PC-9 (cell line): Measurements from ENCODE around the gene GMDS. TPM values are rescaled to one million over a fixed set of nuclear protein-coding genes. Genes with fewer than 3 reads are reported as not detected.

Source experiments
- BruUV-seq: library from RNA; stranded (reverse); fragments of 400-500 nt; replicated peaks from 2 replicates; lab custom pipeline; 2021; lab: Mats Ljungman, UMichigan
- CTCF ChIA-PET: fragments of 300-600 bp; sonication (Branson Sonifier 250); formaldehyde crosslinking; loops from one replicate; lab custom pipeline; 2022; ENCODE audit warnings: antibody characterized with exemption; lab: Charles Lee
- POLR2A ChIA-PET: fragments of 300-600 bp; sonication (Branson Sonifier 250); formaldehyde crosslinking; loops from one replicate; lab custom pipeline; 2022; ENCODE audit warnings: antibody characterized with exemption; ENCODE audit not compliant: unreplicated experiment; lab: Charles Lee
- DNase-seq, 2 experiments: peaks; one replicate each; pipeline versions ENCODE4 v3.0.0 to v3.0.0-alpha.2; 2015 to 2022; ENCODE audit warnings: mixed read lengths in 1 of 2
- H2AFZ ChIP-seq: fragments of 200-600 bp; sonication (generic); 2 replicates; pipeline ENCODE4 v1.8.1; 2017; ENCODE audit warnings: antibody characterized with exemption
- H3F3A ChIP-seq: fragments of 200-600 bp; sonication (generic); 2 replicates; pipeline ENCODE4 v1.8.1; 2017; ENCODE audit warnings: antibody characterized with exemption, mild to moderate bottlenecking, low read depth; ENCODE audit not compliant: insufficient read depth
- H3K27ac ChIP-seq: fragments of 200-600 bp; sonication (generic); 2 replicates; pipeline ENCODE4 v1.6.1; 2016; ENCODE audit warnings: mixed run types
- H3K27me3 ChIP-seq: fragments of 200-600 bp; sonication (generic); 2 replicates; pipeline ENCODE4 v1.6.1; 2016; ENCODE audit warnings: low read depth, mixed run types; ENCODE audit not compliant: insufficient read depth
- H3K36me3 ChIP-seq: fragments of 200-600 bp; sonication (generic); 2 replicates; pipeline ENCODE4 v1.6.1; 2016; ENCODE audit warnings: low read depth, mixed run types
- H3K4me1 ChIP-seq: fragments of 200-600 bp; sonication (generic); replicated peaks from 2 replicates; pipeline ENCODE4 v1.6.1; 2016; ENCODE audit warnings: mixed run types; ENCODE audit not compliant: insufficient read depth
- H3K4me2 ChIP-seq: fragments of 200-600 bp; sonication (generic); 2 replicates; pipeline ENCODE4 v1.6.1; 2017; ENCODE audit warnings: mixed run types
- H3K4me3 ChIP-seq: fragments of 200-600 bp; sonication (generic); 2 replicates; pipeline ENCODE4 v1.6.1; 2016; ENCODE audit warnings: mixed run types
- H3K79me2 ChIP-seq: fragments of 200-600 bp; sonication (generic); 2 replicates; pipeline ENCODE4 v1.6.1; 2017; ENCODE audit warnings: low read depth, mixed run types
- H3K9me2 ChIP-seq: fragments of 200-600 bp; sonication (generic); 2 replicates; pipeline ENCODE4 v1.8.1; 2017; ENCODE audit warnings: mild to moderate bottlenecking; ENCODE audit not compliant: insufficient read depth
- H3K9me3 ChIP-seq: fragments of 200-600 bp; sonication (generic); 2 replicates; pipeline ENCODE4 v1.8.1; 2016; ENCODE audit warnings: low read depth; ENCODE audit not compliant: insufficient read depth
- H4K20me1 ChIP-seq: fragments of 200-600 bp; sonication (generic); 2 replicates; pipeline ENCODE4 v1.8.1; 2017; ENCODE audit not compliant: insufficient read depth
- CTCF ChIP-seq: fragments of 200-600 bp; sonication (generic); conservative IDR thresholded peaks from 2 replicates; pipeline ENCODE4 v1.6.1; 2017; ENCODE audit warnings: mixed run types, antibody characterized with exemption, mild to moderate bottlenecking, moderate library complexity
- EZH2 ChIP-seq: fragments of 200-600 bp; sonication (generic); IDR thresholded peaks from 2 replicates; pipeline ENCODE4 v1.8.0; 2017; ENCODE audit warnings: antibody characterized with exemption, low read depth
- intact Hi-C: fragments of 100-400 bp; cut with micrococcal nuclease; formaldehyde crosslinking; loops from one replicate; pipeline ENCODE4 v1.10.0; 2022; ENCODE audit not compliant: unreplicated experiment
- total RNA-seq: library from RNA; stranded (reverse); gene quantifications from 2 replicates; pipeline ENCODE4 v1.2.3, GENCODE V29; 2021

GMDS gene
- total RNA-seq, 1 experiment from 2014 or later = 30.1 TPM

GRCh38 chr6:1575210-1576041 is 670.0 kb downstream of the GMDS start:
- intact Hi-C loops = no loop called here
- H3K4me3 ChIP-seq = no peak overlapping the region
- H3K36me3 ChIP-seq = no peaks in the 10 kb centered on the region

GRCh38 chr6:1574890-1575209 is 670.6 kb downstream of the GMDS start:
- H3K4me2 ChIP-seq = no peak overlapping the region
- no peak overlapping the region for H2AFZ ChIP-seq
- TF ChIP-seq EZH2 (no peak), CTCF (no peak)
- no peak overlapping the region for H3K27ac ChIP-seq
- intact Hi-C loops = no loop called here
- no TSS peak for BruUV-seq
- H3K79me2 ChIP-seq = no peaks in the 10 kb centered on the region
- ChIA-PET CTCF (no interaction called here), POLR2A (no interaction called here)
- DNase-seq = no peak
- H3K9me3 ChIP-seq = no peaks in the 10 kb centered on the region
- no peaks in the 10 kb centered on the region for H3K36me3 ChIP-seq
- H3K9me2 ChIP-seq = no peaks in the 10 kb centered on the region
- H3K27me3 ChIP-seq = 0 out of 2 replicates have a peak, but pooled peaks cover 4% of the 10 kb centered on the region
- H3K4me1 ChIP-seq = no peaks in the 10 kb centered on the region
- no peak overlapping the region for H3K4me3 ChIP-seq
- H3F3A ChIP-seq = no peaks in the 10 kb centered on the region
- H4K20me1 ChIP-seq = no peaks in the 10 kb centered on the region

More at GRCh38 chr6:1575210-1576041, 670.0 kb downstream of the GMDS start:
- TF ChIP-seq EZH2 (no peak), CTCF (no peak)
- no peaks in the 10 kb centered on the region for H3K79me2 ChIP-seq
- H3K9me3 ChIP-seq = no peaks in the 10 kb centered on the region
- H3K4me1 ChIP-seq = no peaks in the 10 kb centered on the region
- H3K4me2 ChIP-seq = no peak overlapping the region
- DNase-seq = no peak
- no peak overlapping the region for H2AFZ ChIP-seq
- POLR2A ChIA-PET = no interaction called here
- no peaks in the 10 kb centered on the region for H3F3A ChIP-seq
- CTCF ChIA-PET = no interaction called here
- no peaks in the 10 kb centered on the region for H3K9me2 ChIP-seq
- BruUV-seq = no TSS peak
- H3K27me3 ChIP-seq = 0 out of 2 replicates have a peak, but pooled peaks cover 4% of the 10 kb centered on the region
- no peak overlapping the region for H3K27ac ChIP-seq
- H4K20me1 ChIP-seq = no peaks in the 10 kb centered on the region

GRCh38 chr6:1574083-1574761 is 671.2 kb downstream of the GMDS start:
- no peak for TF ChIP-seq CTCF
- no peak for TF ChIP-seq EZH2
- ChIA-PET CTCF (no interaction called here), POLR2A (no interaction called here)
- no peaks in the 10 kb centered on the region for H3K36me3 ChIP-seq
- H3K9me3 ChIP-seq = no peaks in the 10 kb centered on the region
- no peak overlapping the region for H2AFZ ChIP-seq
- H3K4me3 ChIP-seq = no peak overlapping the region
- H3K4me2 ChIP-seq = no peak overlapping the region
- H3K79me2 ChIP-seq = no peaks in the 10 kb centered on the region
- H4K20me1 ChIP-seq = no peaks in the 10 kb centered on the region
- no peak overlapping the region for H3K27ac ChIP-seq
- BruUV-seq = no TSS peak
- DNase-seq = no peak
- 0 out of 2 replicates have a peak, but pooled peaks cover 4% of the 10 kb centered on the region for H3K27me3 ChIP-seq
- no peaks in the 10 kb centered on the region for H3K4me1 ChIP-seq
- H3K9me2 ChIP-seq = no peaks in the 10 kb centered on the region
- H3F3A ChIP-seq = no peaks in the 10 kb centered on the region
- intact Hi-C loops = no loop called here
